ENCODE results near the gene ZNF641.
A peak's percentile ranks its signal among the peaks of the same experiment; 100 is the strongest.
"Not testable (repeated sequence)": the region's sequence is repeated elsewhere in the genome, so short reads cannot be mapped to it uniquely, and the experiment has no call there.

ZNF641 gene

DNA sequence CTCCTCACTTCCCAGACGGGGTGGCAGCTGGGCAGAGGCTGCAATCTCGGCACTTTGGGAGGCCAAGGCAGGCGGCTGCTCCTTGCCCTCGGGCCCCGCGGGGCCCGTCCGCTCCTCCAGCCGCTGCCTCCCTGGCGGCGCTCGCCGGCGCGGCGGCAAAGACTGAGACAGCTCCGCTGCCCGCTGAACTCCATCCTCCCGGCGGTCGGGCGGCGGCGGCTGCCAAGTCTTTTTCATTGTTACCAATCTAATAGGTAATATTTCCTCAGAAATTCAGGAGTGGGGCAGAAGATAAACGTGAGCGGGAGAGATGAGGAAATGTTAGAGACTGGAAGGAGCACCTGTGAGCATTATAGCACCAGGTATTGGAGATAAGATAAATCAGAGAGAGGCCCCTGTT is 17.0 kb downstream of the ZNF641 start:
- DNase-seq (ENCODE audit: low read depth); H3K9me3 ChIP-seq (ENCODE audit: control insufficient read depth, low read length); H3K4me3 ChIP-seq (ENCODE audit: low read length); H3K4me1 ChIP-seq (ENCODE audit: control insufficient read depth, insufficient read depth, low read length); H3K27me3 ChIP-seq (replicated peaks; ENCODE audit: control insufficient read depth, insufficient read depth, low read length); H3K9ac ChIP-seq (ENCODE audit: low read length); H3K36me3 ChIP-seq (ENCODE audit: control insufficient read depth, insufficient read depth, low read length, severe bottlenecking): not testable (repeated sequence)

DNA sequence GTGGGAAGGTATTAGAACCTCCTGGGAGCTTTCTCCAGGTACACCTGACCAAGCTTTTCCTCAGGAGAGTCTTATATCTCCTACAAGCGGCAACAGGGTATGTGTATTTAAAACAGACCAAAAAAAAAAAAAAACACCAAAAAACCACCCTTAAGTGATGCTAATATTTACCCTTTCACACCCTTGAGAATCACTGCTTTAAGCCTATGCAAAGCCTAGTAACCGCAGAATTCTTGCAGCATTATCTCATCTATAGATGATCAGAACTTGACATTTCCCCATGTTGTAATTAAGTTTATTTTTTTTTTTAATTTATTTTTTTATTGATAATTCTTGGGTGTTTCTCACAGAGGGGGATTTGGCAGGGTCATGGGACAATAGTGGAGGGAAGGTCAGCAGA is 19.3 kb downstream of the ZNF641 start:
- no peak for DNase-seq (ENCODE audit: low read depth)
- Histone ChIP-seq H3K27me3 (replicated peaks; ENCODE audit: control insufficient read depth, insufficient read depth, low read length) (peaks cover 16% of the 10 kb centered on the region), H3K4me1 (ENCODE audit: control insufficient read depth, insufficient read depth, low read length) (no peaks in the 10 kb centered on the region), H3K9me3 (ENCODE audit: control insufficient read depth, low read length) (no peaks in the 10 kb centered on the region), H3K4me3 (ENCODE audit: low read length) (no peak overlapping the region), H3K9ac (ENCODE audit: low read length) (no peak overlapping the region), H3K36me3 (ENCODE audit: control insufficient read depth, insufficient read depth, low read length, severe bottlenecking) (no peaks in the 10 kb centered on the region)

DNA sequence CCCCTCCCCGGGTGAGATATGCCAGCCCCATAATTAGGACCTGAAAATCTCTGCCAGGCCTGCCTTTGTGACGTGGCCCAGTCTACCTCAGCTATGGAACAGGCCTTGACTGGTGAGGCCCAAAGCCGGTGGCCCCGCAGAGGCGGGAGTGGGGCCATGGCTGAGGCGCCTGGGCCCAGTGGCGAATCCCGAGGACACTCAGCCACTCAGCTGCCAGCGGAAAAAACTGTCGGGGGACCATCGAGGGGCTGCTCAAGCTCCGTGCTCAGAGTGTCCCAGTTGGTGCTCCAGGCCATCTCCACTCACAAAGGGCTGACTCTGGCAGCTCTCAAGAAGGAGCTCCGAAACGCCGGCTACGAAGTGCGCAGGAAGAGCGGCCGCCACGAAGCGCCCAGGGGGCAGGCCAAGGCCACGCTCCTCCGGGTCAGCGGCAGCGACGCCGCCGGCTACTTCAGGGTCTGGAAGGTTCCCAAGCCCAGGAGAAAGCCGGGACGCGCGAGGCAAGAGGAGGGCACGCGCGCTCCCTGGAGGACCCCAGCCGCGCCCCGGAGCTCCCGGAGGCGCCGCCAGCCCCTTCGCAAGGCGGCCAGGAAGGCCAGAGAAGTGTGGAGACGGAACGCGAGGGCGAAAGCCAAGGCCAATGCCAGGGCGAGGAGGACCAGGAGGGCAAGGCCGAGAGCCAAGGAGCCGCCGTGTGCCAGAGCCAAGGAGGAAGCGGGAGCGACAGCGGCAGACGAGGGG is 21.4 kb downstream of the ZNF641 start:
- H3K4me1 ChIP-seq (ENCODE audit: control insufficient read depth, insufficient read depth, low read length): no peaks in the 10 kb centered on the region
- H3K9me3 ChIP-seq (ENCODE audit: control insufficient read depth, low read length): no peaks in the 10 kb centered on the region
- no peak overlapping the region for H3K4me3 ChIP-seq (ENCODE audit: low read length)
- no peaks in the 10 kb centered on the region for H3K36me3 ChIP-seq (ENCODE audit: control insufficient read depth, insufficient read depth, low read length, severe bottlenecking)
- H3K9ac ChIP-seq (ENCODE audit: low read length): no peak overlapping the region
- no peak for DNase-seq (ENCODE audit: low read depth)
- H3K27me3 ChIP-seq (replicated peaks; ENCODE audit: control insufficient read depth, insufficient read depth, low read length): peaks cover 18% of the 10 kb centered on the region

DNA sequence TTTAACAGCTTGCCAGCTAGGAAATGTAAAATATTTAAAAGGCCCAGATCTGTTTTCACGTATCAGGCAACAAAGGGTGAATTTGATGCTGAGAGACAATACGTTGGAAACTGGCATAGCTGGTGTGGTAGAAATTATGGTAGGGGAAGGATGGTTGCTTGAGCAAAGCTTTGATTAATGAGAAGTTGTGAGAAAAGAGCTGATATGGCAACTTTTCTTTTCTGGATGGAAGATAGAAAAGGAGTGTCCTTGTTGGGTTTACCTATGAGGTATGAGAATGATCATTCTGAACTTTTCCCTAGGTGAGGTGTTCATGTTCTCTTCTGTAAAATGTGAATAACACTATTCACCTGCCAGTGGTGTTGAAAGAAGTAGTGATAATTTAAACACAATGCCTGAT is 34.2 kb downstream of the ZNF641 start:
- no peaks in the 10 kb centered on the region for H3K4me1 ChIP-seq (ENCODE audit: control insufficient read depth, insufficient read depth, low read length)
- H3K9ac ChIP-seq (ENCODE audit: low read length): no peak overlapping the region

DNA sequence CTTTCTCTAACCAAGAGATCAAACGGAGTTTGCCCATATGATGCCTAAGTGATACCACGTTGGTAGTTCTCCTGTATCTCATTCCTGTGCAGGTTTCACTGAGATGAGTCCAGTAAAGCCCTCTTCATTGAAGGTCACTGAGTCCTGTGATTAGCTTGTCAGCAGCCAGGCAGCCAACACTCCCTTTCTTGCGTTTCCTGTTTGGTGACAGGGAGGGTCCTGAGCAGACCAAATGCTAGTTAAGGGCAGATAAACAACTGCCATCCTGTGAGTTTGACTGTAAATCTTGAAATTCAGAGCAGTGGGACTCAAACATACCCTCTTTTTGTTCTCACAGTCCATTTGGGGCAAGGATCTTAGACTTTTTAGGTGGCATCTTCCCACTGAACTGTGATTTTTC is 39.4 kb downstream of the ZNF641 start:
- Histone ChIP-seq H3K36me3 (ENCODE audit: control insufficient read depth, insufficient read depth, low read length, severe bottlenecking) (no peaks in the 10 kb centered on the region), H3K4me3 (ENCODE audit: low read length) (no peak overlapping the region), H3K27me3 (replicated peaks; ENCODE audit: control insufficient read depth, insufficient read depth, low read length) (peaks cover 3% of the 10 kb centered on the region), H3K9ac (ENCODE audit: low read length) (no peak overlapping the region), H3K9me3 (ENCODE audit: control insufficient read depth, low read length) (peaks cover 9% of the 10 kb centered on the region), H3K4me1 (ENCODE audit: control insufficient read depth, insufficient read depth, low read length) (no peaks in the 10 kb centered on the region)
- no peak for DNase-seq (ENCODE audit: low read depth)

More for the DNA sequence above, 34.2 kb downstream of the ZNF641 start:
- no peaks in the 10 kb centered on the region for H3K36me3 ChIP-seq (ENCODE audit: control insufficient read depth, insufficient read depth, low read length, severe bottlenecking)
- H3K4me3 ChIP-seq (ENCODE audit: low read length): no peak overlapping the region
- peaks cover under 1% of the 10 kb centered on the region for H3K27me3 ChIP-seq (replicated peaks; ENCODE audit: control insufficient read depth, insufficient read depth, low read length)
- no peak for DNase-seq (ENCODE audit: low read depth)
- peaks cover 24% of the 10 kb centered on the region for H3K9me3 ChIP-seq (ENCODE audit: control insufficient read depth, low read length)

DNA sequence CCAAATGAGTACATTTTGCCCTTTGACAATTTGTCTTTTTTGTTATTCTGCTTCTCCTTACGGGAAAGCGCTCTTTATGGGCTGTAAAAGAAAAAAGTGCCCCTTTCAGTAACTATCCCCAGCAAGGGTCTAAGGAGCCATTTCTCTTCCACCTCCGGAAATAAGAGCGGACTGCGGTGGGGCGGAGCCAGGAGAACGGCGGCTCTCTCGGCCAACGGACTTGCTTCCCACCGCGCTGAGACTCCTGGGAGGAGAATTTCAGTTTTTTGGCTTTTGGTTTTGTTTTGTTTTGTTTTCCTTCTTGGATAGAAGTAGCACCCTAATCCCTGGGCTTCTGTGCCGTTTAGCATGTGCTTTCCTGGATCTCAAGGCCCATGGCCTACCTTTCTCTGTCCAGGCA is 43.5 kb downstream of the ZNF641 start:
- Histone ChIP-seq H3K36me3 (ENCODE audit: control insufficient read depth, insufficient read depth, low read length, severe bottlenecking) (no peaks in the 10 kb centered on the region), H3K9me3 (ENCODE audit: control insufficient read depth, low read length) (peaks cover 4% of the 10 kb centered on the region), H3K4me3 (ENCODE audit: low read length) (no peak overlapping the region), H3K9ac (ENCODE audit: low read length) (no peak overlapping the region), H3K27me3 (replicated peaks; ENCODE audit: control insufficient read depth, insufficient read depth, low read length) (peaks cover 3% of the 10 kb centered on the region), H3K4me1 (ENCODE audit: control insufficient read depth, insufficient read depth, low read length) (no peaks in the 10 kb centered on the region)
- DNase-seq (ENCODE audit: low read depth): no peak

DNA sequence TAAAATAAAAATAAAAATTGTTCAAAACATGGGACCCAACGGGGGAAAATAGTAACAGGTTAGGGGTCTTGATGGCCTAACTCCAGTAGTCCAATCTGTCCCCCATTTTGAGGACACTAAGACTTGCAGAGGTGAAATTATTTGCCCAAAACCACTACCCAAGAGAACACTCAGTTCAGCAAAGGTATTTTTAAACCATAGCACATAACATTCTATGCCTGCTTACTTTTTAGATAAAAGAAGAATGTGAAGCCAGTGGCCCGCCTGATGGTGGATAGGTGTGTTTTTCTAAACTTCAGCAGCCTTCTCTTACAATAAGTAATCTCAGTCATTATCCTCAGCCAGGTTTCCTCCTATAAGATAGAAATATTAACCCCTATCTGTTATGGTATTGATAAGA is 45.5 kb downstream of the ZNF641 start:
- Histone ChIP-seq H3K9me3 (ENCODE audit: control insufficient read depth, low read length) (no peaks in the 10 kb centered on the region), H3K36me3 (ENCODE audit: control insufficient read depth, insufficient read depth, low read length, severe bottlenecking) (no peaks in the 10 kb centered on the region), H3K9ac (ENCODE audit: low read length) (no peak overlapping the region), H3K4me1 (ENCODE audit: control insufficient read depth, insufficient read depth, low read length) (no peaks in the 10 kb centered on the region), H3K27me3 (replicated peaks; ENCODE audit: control insufficient read depth, insufficient read depth, low read length) (no peaks in the 10 kb centered on the region), H3K4me3 (ENCODE audit: low read length) (no peak overlapping the region)
- DNase-seq (ENCODE audit: low read depth): no peak

DNA sequence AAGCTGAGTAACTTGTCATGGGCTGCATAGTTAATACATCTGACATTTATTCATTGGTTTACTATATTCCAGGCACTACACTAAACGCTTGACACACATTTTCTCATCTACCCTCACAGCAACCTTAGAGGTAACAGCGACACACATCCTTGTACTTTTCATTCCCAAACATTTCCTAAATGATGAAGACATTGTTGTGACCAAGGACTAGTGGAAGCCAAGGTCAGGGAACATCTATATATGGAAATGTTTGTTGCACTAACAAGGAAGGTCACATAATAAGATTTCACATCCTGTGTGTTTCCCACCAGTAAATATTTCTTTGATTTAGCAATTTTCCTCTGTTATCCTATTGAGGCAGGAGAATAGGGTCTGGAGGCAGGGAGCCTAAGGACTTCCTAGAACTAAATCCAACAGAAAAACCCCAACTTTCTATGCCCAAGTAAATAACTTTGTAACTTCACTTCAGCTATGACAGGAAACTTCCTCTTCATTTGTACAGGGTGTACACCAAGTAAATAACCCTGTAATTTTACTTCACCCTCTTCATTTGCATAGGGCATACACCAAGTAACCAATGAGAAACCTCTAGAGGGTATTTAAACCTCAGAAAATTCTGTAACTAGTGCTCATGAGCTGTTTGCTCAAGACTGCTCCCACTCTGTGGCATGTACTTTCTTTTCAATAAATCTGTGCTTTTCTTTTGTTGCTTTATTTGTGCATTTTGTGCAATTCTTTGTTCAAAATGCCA is 48.4 kb downstream of the ZNF641 start:
- Histone ChIP-seq H3K4me3 (ENCODE audit: low read length) (no peak overlapping the region), H3K36me3 (ENCODE audit: control insufficient read depth, insufficient read depth, low read length, severe bottlenecking) (no peaks in the 10 kb centered on the region)

DNA sequence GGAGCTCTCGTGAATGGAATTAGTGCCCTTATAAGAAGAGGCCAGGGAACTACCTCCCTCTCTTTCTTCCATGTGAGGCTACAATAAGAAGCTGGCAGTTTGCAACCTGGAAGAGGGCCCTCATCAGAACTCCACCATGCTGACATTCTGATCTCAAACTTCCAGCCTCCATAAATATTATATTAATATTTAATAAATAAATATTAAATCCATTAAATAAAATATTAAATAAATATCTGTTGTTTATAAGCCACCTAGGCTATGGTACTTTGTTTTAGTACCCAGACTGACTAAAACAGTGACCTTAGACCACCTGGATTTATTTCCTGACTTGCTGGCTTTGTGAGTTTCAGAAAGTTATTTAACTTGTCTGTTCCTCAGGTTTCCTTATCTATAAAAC is 49.9 kb downstream of the ZNF641 start:
- no peaks in the 10 kb centered on the region for H3K27me3 ChIP-seq (replicated peaks; ENCODE audit: control insufficient read depth, insufficient read depth, low read length)
- no peak for DNase-seq (ENCODE audit: low read depth)
- no peaks in the 10 kb centered on the region for H3K4me1 ChIP-seq (ENCODE audit: control insufficient read depth, insufficient read depth, low read length)
- no peaks in the 10 kb centered on the region for H3K9me3 ChIP-seq (ENCODE audit: control insufficient read depth, low read length)
- H3K36me3 ChIP-seq (ENCODE audit: control insufficient read depth, insufficient read depth, low read length, severe bottlenecking): no peaks in the 10 kb centered on the region
- no peak overlapping the region for H3K4me3 ChIP-seq (ENCODE audit: low read length)
- no peak overlapping the region for H3K9ac ChIP-seq (ENCODE audit: low read length)

More for the DNA sequence above, 48.4 kb downstream of the ZNF641 start:
- Histone ChIP-seq H3K9ac (ENCODE audit: low read length) (no peak overlapping the region), H3K9me3 (ENCODE audit: control insufficient read depth, low read length) (no peaks in the 10 kb centered on the region), H3K27me3 (replicated peaks; ENCODE audit: control insufficient read depth, insufficient read depth, low read length) (no peaks in the 10 kb centered on the region), H3K4me1 (ENCODE audit: control insufficient read depth, insufficient read depth, low read length) (no peaks in the 10 kb centered on the region)
- DNase-seq (ENCODE audit: low read depth): no peak

DNA sequence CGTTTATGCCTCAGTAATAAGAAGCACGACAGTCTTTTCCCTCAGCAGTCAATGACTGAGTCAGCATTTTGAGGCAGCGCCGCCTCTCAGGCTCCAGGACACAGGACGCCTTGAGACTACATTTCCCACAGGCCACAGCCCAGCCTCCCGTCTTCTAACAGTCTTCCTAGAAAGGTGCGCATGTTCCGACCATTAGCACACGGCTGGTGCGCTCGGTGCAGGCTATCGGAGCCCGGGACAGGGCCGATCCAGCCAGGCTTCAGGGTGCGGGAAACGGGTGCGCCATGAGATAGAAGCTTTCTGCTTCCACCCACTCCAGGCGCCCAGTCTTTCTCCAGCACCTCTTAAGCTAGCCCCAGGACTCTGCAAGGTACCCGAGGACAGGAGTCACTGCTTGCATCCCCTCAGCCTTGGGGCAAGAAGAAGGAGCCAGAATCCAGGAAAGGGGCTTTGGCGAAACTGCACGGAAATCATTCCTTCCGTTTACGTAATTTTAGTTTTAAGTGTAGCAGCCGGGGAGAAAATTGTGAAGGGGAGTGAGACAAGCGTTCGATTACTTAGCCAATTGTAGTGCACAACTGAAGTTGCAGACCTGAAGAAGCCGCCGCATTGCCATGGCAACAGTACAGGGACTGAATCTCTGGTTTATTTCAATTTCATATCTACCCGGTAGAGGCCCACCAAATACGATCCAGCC is 54.0 kb downstream of the ZNF641 start:
- no peaks in the 10 kb centered on the region for H3K4me1 ChIP-seq (ENCODE audit: control insufficient read depth, insufficient read depth, low read length)
- H3K36me3 ChIP-seq (ENCODE audit: control insufficient read depth, insufficient read depth, low read length, severe bottlenecking): no peaks in the 10 kb centered on the region
- H3K27me3 ChIP-seq (replicated peaks; ENCODE audit: control insufficient read depth, insufficient read depth, low read length): no peaks in the 10 kb centered on the region
- H3K4me3 ChIP-seq (ENCODE audit: low read length): peak overlapping the region; percentile 86
- no peaks in the 10 kb centered on the region for H3K9me3 ChIP-seq (ENCODE audit: control insufficient read depth, low read length)
- DNase-seq (ENCODE audit: low read depth): peak; percentile 71
- peak overlapping the region; percentile 81 for H3K9ac ChIP-seq (ENCODE audit: low read length)

DNA sequence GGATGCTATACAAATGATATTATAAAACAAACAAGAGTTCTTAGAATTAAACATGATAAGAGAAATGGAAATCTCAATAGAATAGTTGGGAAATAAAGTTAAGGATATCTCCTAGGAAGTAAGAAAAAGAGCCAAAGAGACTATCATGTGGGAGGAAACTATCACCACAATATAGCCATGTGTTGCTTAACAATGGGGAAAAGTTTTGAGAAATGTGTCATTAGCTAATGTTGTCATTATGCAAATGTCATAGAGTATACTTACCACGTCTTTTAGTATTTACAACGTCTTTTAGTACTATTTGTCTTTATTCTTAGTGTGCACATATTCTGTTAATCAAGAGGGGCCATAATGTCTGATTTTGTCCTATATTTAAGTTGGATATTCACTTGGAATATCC is 58.7 kb downstream of the ZNF641 start:
- H3K9me3 ChIP-seq (ENCODE audit: control insufficient read depth, low read length): no peaks in the 10 kb centered on the region
- H3K4me1 ChIP-seq (ENCODE audit: control insufficient read depth, insufficient read depth, low read length): no peaks in the 10 kb centered on the region
- no peak for DNase-seq (ENCODE audit: low read depth)
- H3K9ac ChIP-seq (ENCODE audit: low read length): no peak overlapping the region
- H3K27me3 ChIP-seq (replicated peaks; ENCODE audit: control insufficient read depth, insufficient read depth, low read length): no peaks in the 10 kb centered on the region
- no peak overlapping the region for H3K4me3 ChIP-seq (ENCODE audit: low read length)
- no peaks in the 10 kb centered on the region for H3K36me3 ChIP-seq (ENCODE audit: control insufficient read depth, insufficient read depth, low read length, severe bottlenecking)
